OCI-LY7 (cell line): Measurements from ENCODE around the gene NFATC2IP. TPM values are rescaled to one million over a fixed set of nuclear protein-coding genes. Genes with fewer than 3 reads are reported as not detected.

Experiments
- Bru-seq: library from RNA; stranded (reverse); fragments of 400-500 nt; gene quantifications from one replicate; lab custom pipeline; 2021; lab: Mats Ljungman, UMichigan
- BruChase-seq, 2 experiments: library from RNA; stranded (reverse); fragments of 400-500 nt; gene quantifications; one replicate each; lab custom pipeline; 2021; lab: Mats Ljungman, UMichigan
- BruUV-seq: library from RNA; stranded (reverse); fragments of 400-500 nt; replicated peaks from 2 replicates; lab custom pipeline; 2021; lab: Mats Ljungman, UMichigan
- CTCF ChIA-PET: fragments of 300-600 bp; sonication (Branson Sonifier 250); formaldehyde crosslinking; loops from one replicate; lab custom pipeline; 2022; ENCODE audit warnings: antibody characterized with exemption; ENCODE audit not compliant: unreplicated experiment; lab: Charles Lee
- POLR2A ChIA-PET: fragments of 300-600 bp; sonication (Branson Sonifier 250); formaldehyde crosslinking; loops from one replicate; lab custom pipeline; 2022; ENCODE audit warnings: antibody characterized with exemption; lab: Charles Lee
- DNase-seq: peaks from one replicate; pipeline ENCODE4 v3.0.0-alpha.2; 2015; ENCODE audit warnings: low spot score
- H2AFZ ChIP-seq: fragments of 200-600 bp; sonication (generic), shearing (Covaris generic); 2 replicates; pipeline ENCODE4 v1.6.1; 2014; ENCODE audit warnings: mild to moderate bottlenecking, antibody characterized with exemption, low read length, moderate library complexity
- H3K27ac ChIP-seq: fragments of 200-600 bp; sonication (generic); 2 replicates; pipeline ENCODE4 v1.5.1; 2014; ENCODE audit warnings: mixed run types, low read depth, mild to moderate bottlenecking, moderate library complexity, low read length, inconsistent platforms; ENCODE audit not compliant: poor library complexity, severe bottlenecking
- H3K36me3 ChIP-seq: fragments of 200-600 bp; sonication (generic); 2 replicates; pipeline ENCODE4 v1.6.1; 2014; ENCODE audit warnings: mild to moderate bottlenecking, antibody characterized with exemption, low read length, moderate library complexity, mixed read lengths; ENCODE audit not compliant: insufficient read depth
- H3K4me1 ChIP-seq: fragments of 200-600 bp; sonication (generic); 2 replicates; pipeline ENCODE4 v1.5.1; 2014; ENCODE audit warnings: mild to moderate bottlenecking, low read length; ENCODE audit not compliant: insufficient read depth, poor library complexity, severe bottlenecking
- H3K4me2 ChIP-seq: fragments of 200-600 bp; sonication (generic); 2 replicates; pipeline ENCODE4 v1.6.1; 2014; ENCODE audit warnings: mild to moderate bottlenecking, low read length
- H3K4me3 ChIP-seq: fragments of 200-600 bp; sonication (generic); 2 replicates; pipeline ENCODE4 v1.5.1; 2014; ENCODE audit warnings: mild to moderate bottlenecking, low read depth, low read length; ENCODE audit not compliant: poor library complexity, severe bottlenecking
- H3K79me2 ChIP-seq: fragments of 200-600 bp; sonication (generic); 2 replicates; pipeline ENCODE4 v1.6.1; 2016; ENCODE audit warnings: low read depth, mild to moderate bottlenecking, low read length, moderate library complexity, mixed read lengths; ENCODE audit not compliant: insufficient read depth
- H3K9me2 ChIP-seq: fragments of 200-600 bp; sonication (generic); 2 replicates; pipeline ENCODE4 v1.6.1; 2016; ENCODE audit warnings: mild to moderate bottlenecking, low read length, mixed read lengths; ENCODE audit not compliant: insufficient read depth
- H3K9me3 ChIP-seq: fragments of 200-600 bp; sonication (generic); 2 replicates; pipeline ENCODE4 v1.6.1; 2014; ENCODE audit warnings: mild to moderate bottlenecking, mixed run types, low read length, mixed read lengths
- H4K20me1 ChIP-seq: fragments of 200-600 bp; sonication (generic); 2 replicates; pipeline ENCODE4 v1.6.1; 2014; ENCODE audit warnings: mild to moderate bottlenecking, antibody characterized with exemption, low read length, moderate library complexity, mixed read lengths; ENCODE audit not compliant: insufficient read depth
- EZH2phosphoT487 ChIP-seq: fragments of 200-600 bp; sonication (generic); IDR thresholded peaks from 2 replicates; pipeline ENCODE4 v1.6.1; 2018; ENCODE audit warnings: low read depth, borderline replicate concordance, mild to moderate bottlenecking, mixed run types, antibody characterized with exemption, low read length, moderate library complexity, mixed read lengths
- intact Hi-C: fragments of 100-400 bp; cut with micrococcal nuclease; formaldehyde crosslinking; loops from one replicate; pipeline ENCODE4 v1.10.0; 2022; ENCODE audit not compliant: unreplicated experiment
- long read RNA-seq: library from polyadenylated mRNA; stranded (forward); transcript quantifications from one replicate; pipeline ENCODE4 v2.0.0, GENCODE V29; 2022
- total RNA-seq, 2 experiments: library from RNA; depleted of rRNA in 1 of 2; stranded (reverse); fragments of >200 nt in 1 of 2; shearing (Covaris generic) in 1 of 2; gene quantifications; 2 replicates each; pipeline ENCODE4 v1.2.3, GENCODE V29; 2014 to 2022
- TF ChIP-seq, protein P1 (sequence below): fragments of 200-600 bp; sonication (generic); conservative IDR thresholded peaks from 2 replicates; pipeline ENCODE4 v1.5.1; 2014; ENCODE audit warnings: mild to moderate bottlenecking, antibody characterized with exemption, low read length, moderate library complexity, mixed read lengths

NFATC2IP gene
- total RNA-seq (2014; rRNA removed; shearing (Covaris generic)) (68.8 and 73.0 TPM in 2 replicates), total RNA-seq (2022) (104 and 114 TPM in 2 replicates), Bru-seq, nascent RNA (percentile 88 among the genes with signal in this experiment), BruChase-seq, experiment 1, labeled RNA remaining after a 6-hour chase (percentile 94 among the genes with signal in this experiment), BruChase-seq, experiment 2, labeled RNA remaining after a 2-hour chase (percentile 95 among the genes with signal in this experiment)
- long read RNA-seq, full-length matches to known transcripts: 59 of 88 reads
- long read RNA-seq, partial matches to known transcripts: 8 of 88 reads
- long read RNA-seq, other reads (novel, unspliced or antisense): 21 of 88 reads

DNA sequence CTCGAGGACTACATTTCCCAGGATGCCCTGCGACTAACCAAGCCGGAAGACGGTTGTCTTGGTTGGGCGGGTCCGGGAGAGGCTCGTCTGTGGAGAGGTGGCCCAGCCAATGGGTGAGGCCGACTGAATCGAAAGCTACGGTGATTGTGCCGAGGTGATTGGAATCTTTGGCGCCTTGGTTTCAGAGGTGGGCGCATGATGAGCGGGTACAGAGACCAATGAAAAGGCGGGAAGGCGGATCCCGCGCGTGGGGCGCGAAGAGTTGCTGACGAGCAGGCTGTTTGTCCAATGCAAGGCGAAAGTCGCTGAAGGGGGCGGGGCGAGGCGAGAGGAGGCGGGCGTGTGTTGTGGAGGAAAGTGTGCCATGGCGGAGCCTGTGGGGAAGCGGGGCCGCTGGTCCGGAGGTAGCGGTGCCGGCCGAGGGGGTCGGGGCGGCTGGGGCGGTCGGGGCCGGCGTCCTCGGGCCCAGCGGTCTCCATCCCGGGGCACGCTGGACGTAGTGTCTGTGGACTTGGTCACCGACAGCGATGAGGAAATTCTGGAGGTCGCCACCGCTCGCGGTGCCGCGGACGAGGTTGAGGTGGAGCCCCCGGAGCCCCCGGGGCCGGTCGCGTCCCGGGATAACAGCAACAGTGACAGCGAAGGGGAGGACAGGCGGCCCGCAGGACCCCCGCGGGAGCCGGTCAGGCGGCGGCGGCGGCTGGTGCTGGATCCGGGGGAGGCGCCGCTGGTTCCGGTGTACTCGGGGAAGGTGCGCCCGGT, at the start of gene NFATC2IP:
TSS of gene NFATC2IP (plus strand) at position 290 of the 762 bp plus-strand sequence. CDS start at position 365, 75 bp downstream.
- intact Hi-C loops: no loop called here
- TF ChIP-seq, protein P1, sequence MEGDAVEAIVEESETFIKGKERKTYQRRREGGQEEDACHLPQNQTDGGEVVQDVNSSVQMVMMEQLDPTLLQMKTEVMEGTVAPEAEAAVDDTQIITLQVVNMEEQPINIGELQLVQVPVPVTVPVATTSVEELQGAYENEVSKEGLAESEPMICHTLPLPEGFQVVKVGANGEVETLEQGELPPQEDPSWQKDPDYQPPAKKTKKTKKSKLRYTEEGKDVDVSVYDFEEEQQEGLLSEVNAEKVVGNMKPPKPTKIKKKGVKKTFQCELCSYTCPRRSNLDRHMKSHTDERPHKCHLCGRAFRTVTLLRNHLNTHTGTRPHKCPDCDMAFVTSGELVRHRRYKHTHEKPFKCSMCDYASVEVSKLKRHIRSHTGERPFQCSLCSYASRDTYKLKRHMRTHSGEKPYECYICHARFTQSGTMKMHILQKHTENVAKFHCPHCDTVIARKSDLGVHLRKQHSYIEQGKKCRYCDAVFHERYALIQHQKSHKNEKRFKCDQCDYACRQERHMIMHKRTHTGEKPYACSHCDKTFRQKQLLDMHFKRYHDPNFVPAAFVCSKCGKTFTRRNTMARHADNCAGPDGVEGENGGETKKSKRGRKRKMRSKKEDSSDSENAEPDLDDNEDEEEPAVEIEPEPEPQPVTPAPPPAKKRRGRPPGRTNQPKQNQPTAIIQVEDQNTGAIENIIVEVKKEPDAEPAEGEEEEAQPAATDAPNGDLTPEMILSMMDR: no peak
- TF ChIP-seq EZH2phosphoT487: no peak
- CTCF ChIA-PET: interaction anchor here (0.6 to 1.4 kb wide), 2 partner anchors 23 to 1882 kb away, joined by 3 to 4 read pairs; no protein-coding TSS in a partner anchor
- Histone ChIP-seq H3K36me3 (peaks cover 38% of the 10 kb centered on the region), H3K4me2 (peak within 1 kb of the TSS; percentile 89), H4K20me1 (peaks cover 8% of the 10 kb centered on the region), H2AFZ (peak within 1 kb of the TSS; percentile 80), H3K9me2 (no peaks in the 10 kb centered on the region), H3K4me1 (peaks cover 15% of the 10 kb centered on the region), H3K4me3 (peak within 1 kb of the TSS; percentile 85), H3K27ac (peak within 1 kb of the TSS; percentile 51), H3K9me3 (no peaks in the 10 kb centered on the region), H3K79me2 (peaks cover 26% of the 10 kb centered on the region)
- POLR2A ChIA-PET: interaction anchor here (0.6 to 1.3 kb wide), 3 partner anchors 22 to 104 kb away, joined by 3 read pairs; no protein-coding TSS in a partner anchor
- BruUV-seq: no TSS peak
- DNase-seq: peak; percentile 100

- ChIA-PET CTCF (no interaction called here), POLR2A (no interaction called here)
- no peaks in the 10 kb centered on the region for H3K9me2 ChIP-seq
- no peaks in the 10 kb centered on the region for H3K79me2 ChIP-seq
- peaks cover 58% of the 10 kb centered on the region for H3K36me3 ChIP-seq
- no peaks in the 10 kb centered on the region for H3K4me1 ChIP-seq
- no peak overlapping the region for H3K27ac ChIP-seq
- no peak overlapping the region for H2AFZ ChIP-seq
- no peak for DNase-seq
- intact Hi-C loops: no loop called here
- TF ChIP-seq, protein P1: no peak
- TF ChIP-seq EZH2phosphoT487: no peak
- H3K4me3 ChIP-seq: no peak overlapping the region
- no peaks in the 10 kb centered on the region for H3K9me3 ChIP-seq
- no TSS peak for BruUV-seq
- no peaks in the 10 kb centered on the region for H4K20me1 ChIP-seq
- no peak overlapping the region for H3K4me2 ChIP-seq
Observed at GRCh38 chr16:28901862-28902261, 48.9 kb upstream of the NFATC2IP start.
